Measurements from ENCODE around the gene SULT1C2.

DNA sequence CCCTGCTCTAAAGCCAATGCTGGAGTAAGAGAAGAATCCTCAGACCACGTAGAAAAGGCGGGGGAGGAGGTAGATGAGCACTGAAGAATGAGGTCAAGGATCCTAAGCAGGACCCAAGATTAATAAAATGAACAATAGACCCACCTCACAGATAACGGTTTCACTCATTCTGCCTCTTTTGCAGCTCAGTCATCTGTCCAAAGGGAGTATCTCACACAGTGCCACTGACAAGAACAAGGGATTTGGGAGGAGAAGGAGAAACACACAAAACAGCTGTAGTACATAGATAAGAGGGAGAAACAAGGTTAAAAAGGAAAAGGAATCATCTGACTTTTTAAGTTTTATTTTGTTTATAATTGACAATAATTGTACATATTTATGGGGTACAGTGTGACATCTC lies 58.1 kb downstream of the SULT1C2 start:
- TF ChIP-seq TAF7 (optimal IDR thresholded peaks at IDR 0.05; ENCODE audit: borderline replicate concordance, low read depth, low read length), result no peak
- no peak for TF ChIP-seq SUZ12 (IDR thresholded peaks at IDR 0.05; ENCODE audit: low read length)
- TF ChIP-seq RAD21 (IDR thresholded peaks at IDR 0.05 in 1 of 2, conservative IDR thresholded peaks at IDR 0.05 in 1 of 2; ENCODE audit: low read depth in 2 of 2, low read length in 2 of 2), result no peak
- TF ChIP-seq, protein P1, sequence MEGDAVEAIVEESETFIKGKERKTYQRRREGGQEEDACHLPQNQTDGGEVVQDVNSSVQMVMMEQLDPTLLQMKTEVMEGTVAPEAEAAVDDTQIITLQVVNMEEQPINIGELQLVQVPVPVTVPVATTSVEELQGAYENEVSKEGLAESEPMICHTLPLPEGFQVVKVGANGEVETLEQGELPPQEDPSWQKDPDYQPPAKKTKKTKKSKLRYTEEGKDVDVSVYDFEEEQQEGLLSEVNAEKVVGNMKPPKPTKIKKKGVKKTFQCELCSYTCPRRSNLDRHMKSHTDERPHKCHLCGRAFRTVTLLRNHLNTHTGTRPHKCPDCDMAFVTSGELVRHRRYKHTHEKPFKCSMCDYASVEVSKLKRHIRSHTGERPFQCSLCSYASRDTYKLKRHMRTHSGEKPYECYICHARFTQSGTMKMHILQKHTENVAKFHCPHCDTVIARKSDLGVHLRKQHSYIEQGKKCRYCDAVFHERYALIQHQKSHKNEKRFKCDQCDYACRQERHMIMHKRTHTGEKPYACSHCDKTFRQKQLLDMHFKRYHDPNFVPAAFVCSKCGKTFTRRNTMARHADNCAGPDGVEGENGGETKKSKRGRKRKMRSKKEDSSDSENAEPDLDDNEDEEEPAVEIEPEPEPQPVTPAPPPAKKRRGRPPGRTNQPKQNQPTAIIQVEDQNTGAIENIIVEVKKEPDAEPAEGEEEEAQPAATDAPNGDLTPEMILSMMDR (IDR thresholded peaks at IDR 0.05; ENCODE audit: control extremely low read depth in 1 of 3, insufficient read depth in 1 of 3, low read depth in 1 of 3, low read length in 3 of 3), result no peak
- TF ChIP-seq SIX5 (IDR thresholded peaks at IDR 0.05; ENCODE audit: low read depth, low read length), result no peak
- no peak for TF ChIP-seq TAF1 (IDR thresholded peaks at IDR 0.05; ENCODE audit: low read depth, low read length)
- TF ChIP-seq, protein P2, sequence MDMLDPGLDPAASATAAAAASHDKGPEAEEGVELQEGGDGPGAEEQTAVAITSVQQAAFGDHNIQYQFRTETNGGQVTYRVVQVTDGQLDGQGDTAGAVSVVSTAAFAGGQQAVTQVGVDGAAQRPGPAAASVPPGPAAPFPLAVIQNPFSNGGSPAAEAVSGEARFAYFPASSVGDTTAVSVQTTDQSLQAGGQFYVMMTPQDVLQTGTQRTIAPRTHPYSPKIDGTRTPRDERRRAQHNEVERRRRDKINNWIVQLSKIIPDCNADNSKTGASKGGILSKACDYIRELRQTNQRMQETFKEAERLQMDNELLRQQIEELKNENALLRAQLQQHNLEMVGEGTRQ (IDR thresholded peaks at IDR 0.05; ENCODE audit: low read length), result no peak
- no peak for TF ChIP-seq ASH2L (IDR thresholded peaks at IDR 0.05; ENCODE audit: low read length)
- TF ChIP-seq POLR2A (IDR thresholded peaks at IDR 0.05; ENCODE audit: control extremely low read depth in 1 of 2, low read depth in 2 of 2, low read length in 2 of 2), result no peak
- TF ChIP-seq, protein P3, sequence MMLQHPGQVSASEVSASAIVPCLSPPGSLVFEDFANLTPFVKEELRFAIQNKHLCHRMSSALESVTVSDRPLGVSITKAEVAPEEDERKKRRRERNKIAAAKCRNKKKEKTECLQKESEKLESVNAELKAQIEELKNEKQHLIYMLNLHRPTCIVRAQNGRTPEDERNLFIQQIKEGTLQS (IDR thresholded peaks at IDR 0.05; ENCODE audit: insufficient read depth, low read depth, low read length), result no peak
- TF ChIP-seq BRCA1 (IDR thresholded peaks at IDR 0.05; ENCODE audit: low read depth, low read length), result no peak
- TF ChIP-seq EP300 (IDR thresholded peaks at IDR 0.05; ENCODE audit: borderline replicate concordance in 1 of 2, low read depth in 2 of 2, low read length in 2 of 2), result no peak

Measured in H1 (cell line).